Glomerular visceral epithelial cell (primary cell): ENCODE measurements around the gene SAMHD1.
"Not testable (repeated sequence)": the region's sequence is repeated elsewhere in the genome, so short reads cannot be mapped to it uniquely, and the experiment has no call there.

Experiments used
- DNase-seq: peaks from one replicate; pipeline ENCODE4 v3.0.0-alpha.2; 2016; ENCODE audit errors: extremely low spot score

Gene SAMHD1

GRCh38 chr20:36956016-36956415 is 4.5 kb upstream of the SAMHD1 start:
- no peak for DNase-seq

DNA sequence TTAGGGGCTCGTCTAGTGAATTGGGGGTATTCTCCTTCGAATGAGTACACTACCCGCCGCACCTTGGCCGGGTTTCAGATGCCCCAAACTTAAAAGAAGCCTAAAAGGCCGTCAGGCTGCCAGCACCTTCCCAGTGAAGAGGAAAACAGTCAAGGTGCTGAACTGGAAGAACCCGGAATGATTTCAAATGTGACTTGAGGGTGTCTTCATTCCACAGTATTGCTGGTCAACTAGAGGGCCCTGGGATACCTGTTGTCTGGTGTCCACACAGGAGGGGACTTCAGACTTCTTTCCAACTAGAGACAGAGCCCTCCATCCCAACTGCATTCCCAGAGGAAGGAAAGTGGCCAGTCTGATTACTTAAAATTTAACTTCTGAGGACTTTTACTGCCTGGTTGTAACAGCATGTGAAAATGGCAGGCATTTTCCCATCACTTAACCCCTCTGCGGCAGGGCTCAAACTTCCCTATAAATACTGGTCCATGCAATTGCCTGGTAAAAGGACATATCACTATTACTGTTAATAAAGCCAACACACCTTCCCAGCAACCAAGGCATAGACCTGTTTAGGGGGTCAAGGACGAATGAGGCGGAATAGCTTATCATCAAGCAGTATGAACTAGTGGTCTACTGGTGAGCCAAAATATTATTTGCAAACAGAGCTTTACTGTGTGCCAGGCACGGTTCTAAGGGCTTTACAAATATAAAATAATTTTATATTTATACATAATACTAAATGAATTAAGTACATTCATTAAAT is 651 bp upstream of the SAMHD1 start:
- no peak for DNase-seq

DNA sequence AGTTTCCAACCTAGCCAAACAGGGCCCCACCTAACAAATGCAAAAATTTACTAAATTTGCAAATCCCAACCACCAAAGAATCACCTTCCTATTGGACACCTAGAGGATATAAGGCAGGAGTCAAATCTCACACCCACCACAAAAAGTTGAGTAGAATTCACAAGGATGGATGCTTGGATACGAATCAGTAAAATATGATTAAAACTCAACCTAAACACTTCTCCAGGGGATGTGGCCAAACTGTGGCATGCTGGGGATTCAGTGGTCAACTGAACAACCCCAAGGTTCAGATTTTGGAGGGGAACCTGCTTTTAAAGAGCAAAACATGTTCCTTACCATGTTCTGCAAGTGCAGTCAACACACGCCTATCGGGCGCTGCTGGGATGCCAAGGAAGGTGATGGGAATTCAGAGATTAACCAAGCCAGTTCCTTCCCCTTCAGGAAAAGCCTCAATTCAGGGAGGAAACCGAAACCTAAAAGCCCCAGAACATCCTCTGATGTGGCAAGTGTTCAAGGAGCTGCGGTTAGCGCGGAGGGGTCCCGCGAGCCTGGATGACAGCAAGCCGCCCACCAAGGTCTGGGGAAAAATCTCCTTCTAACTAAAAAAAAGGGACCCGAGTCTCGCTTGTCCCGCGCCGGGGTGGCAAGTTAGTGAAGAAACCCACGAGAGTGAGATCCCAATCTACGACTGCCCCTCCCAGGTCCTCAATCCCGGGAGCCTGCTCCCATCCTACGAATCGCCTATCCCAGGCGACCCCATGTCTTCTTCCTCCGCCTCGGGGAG is 902 bp downstream of the SAMHD1 start:
- peak; percentile 66 for DNase-seq

GRCh38 chr20:36941401-36941835 is 10.1 kb downstream of the SAMHD1 start:
- DNase-seq = no peak

GRCh38 chr20:36937402-36937770 is 14.1 kb downstream of the SAMHD1 start:
- DNase-seq = no peak

DNA sequence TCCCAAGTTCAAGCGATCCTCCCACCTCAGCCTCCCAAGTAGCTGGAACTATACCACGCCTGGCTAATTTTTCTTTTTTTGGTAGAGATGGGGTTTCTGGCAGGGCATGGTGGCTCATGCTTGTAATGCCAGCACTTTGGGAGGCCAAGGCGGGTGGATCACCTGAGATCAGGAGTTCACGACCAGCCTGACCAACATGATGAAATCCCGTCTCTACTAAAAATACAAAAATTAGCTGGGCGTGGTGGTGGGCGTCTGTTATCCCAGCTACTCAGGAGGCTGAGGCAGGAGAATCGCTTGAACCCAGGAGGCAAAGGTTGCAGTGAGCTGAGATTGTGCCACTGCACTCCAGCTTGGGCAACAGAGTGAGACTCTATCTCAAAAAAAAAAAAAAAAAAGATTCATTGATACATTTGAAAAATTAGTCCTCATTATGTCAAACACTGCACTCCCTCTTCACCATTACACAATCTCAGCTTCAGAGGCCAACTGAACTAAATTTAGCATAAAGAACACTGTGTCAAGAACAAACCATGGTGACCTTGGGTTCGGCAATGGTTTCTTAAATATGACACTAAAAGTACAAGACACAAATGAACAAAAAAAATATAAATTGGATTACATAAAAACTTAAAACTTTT is 14.6 kb downstream of the SAMHD1 start:
- not testable (repeated sequence) for DNase-seq

- no peak for DNase-seq
Measured at GRCh38 chr20:36936341-36936740, 15.2 kb downstream of the SAMHD1 start.

- DNase-seq = not testable (repeated sequence)
Measured at GRCh38 chr20:36933571-36933970, 17.9 kb downstream of the SAMHD1 start.

GRCh38 chr20:36932476-36933426 is 18.8 kb downstream of the SAMHD1 start:
- DNase-seq = no peak

GRCh38 chr20:36932067-36932466 is 19.4 kb downstream of the SAMHD1 start:
- DNase-seq = not testable (repeated sequence)

- no peak for DNase-seq
Measured at GRCh38 chr20:36929691-36930090, 21.8 kb downstream of the SAMHD1 start.

GRCh38 chr20:36929290-36929689 is 22.2 kb downstream of the SAMHD1 start:
- DNase-seq = peak; percentile 28

DNA sequence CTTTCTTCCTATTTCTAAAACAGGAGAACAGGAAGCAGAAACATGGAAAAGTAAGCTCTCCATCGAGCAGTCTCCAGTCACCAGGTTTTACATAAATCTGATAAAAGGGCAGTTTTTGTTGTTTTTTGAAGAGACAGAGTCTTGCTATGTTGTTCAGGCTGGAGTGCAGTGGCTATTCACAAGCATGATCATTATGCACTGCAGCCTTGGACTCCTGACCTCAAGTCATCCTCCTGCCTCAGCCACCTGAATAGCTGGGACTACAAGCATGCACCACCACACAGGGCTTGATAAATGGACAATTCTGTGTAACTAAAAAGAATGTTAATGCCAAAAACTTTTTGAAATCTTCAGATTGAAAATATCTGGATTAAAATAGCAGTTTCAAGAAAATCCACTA is 23.8 kb downstream of the SAMHD1 start:
- no peak for DNase-seq

DNA sequence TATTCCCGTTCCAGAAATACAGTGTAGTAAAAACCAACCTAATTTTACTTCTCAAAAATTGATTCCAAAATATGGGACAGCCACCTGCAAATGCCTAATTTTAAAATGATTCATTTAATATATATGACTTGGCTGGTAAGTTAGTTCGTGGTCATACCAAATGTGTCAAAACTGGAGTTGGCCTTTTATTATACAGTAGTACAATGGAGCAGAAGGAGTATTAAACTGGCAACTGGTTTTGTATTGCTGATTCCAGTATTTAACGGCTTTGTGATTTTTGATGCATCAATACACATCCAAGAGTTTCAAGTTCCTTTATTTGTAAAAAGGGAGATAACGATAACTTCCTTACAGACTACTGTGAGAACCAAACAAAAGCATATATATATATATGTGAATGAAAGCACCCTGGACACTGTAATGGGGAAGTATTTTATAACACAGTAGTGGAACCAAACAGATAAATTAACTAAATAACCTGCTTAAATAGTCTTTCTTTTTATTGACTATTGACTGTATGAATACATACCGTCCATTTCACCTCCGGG is 24.8 kb downstream of the SAMHD1 start:
- DNase-seq = no peak

- no peak for DNase-seq
Measured at GRCh38 chr20:36925234-36925633, 26.3 kb downstream of the SAMHD1 start.

GRCh38 chr20:36924167-36925045 is 27.1 kb downstream of the SAMHD1 start:
- peak; percentile 74 for DNase-seq

DNA sequence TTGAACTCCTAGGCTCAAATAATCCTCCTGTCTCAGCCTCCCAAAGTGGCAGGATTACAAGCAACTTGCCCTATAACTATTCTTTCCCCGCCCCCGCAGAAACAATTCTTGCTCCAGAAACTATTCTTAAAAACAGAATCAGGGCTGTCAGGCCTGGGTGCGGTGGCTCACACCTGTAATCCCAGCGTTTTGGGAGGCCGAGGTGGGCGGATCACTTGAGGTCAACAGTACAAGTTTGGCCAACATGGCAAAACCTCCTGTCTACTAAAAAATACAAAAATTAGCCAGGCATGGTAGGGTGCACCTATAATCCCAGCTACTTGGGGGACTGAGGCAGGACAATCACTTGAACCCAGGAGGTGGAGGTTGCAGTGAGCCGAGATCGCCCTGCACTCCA is 31.2 kb downstream of the SAMHD1 start:
- DNase-seq = no peak

- DNase-seq = peak; percentile 65
Measured at GRCh38 chr20:36919715-36920333, 31.7 kb downstream of the SAMHD1 start.

- no peak for DNase-seq
Measured at GRCh38 chr20:36917943-36918342, 33.6 kb downstream of the SAMHD1 start.

DNA sequence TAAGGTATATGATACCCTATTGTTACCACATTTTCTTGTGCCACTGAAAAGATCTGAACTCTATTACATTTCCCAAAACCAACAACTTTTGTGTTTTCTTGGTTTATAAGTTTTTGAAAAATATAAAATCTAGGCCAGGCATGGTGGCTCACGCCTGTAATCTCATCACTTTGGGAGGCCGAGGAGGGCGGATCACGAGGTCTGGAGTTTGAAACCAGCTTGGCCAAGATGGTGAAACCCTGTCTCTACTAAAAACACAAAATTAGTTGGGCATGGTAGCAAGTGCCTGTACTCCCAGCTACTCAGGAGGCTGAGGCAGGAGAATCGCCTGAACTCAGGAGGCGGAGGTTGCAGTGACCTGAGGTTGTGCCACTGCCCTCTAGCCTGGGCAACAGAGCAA is 34.3 kb downstream of the SAMHD1 start:
- no peak for DNase-seq
